H1 (cell line): ENCODE measurements around the gene SMARCD1. TPM values are rescaled to one million over a fixed set of nuclear protein-coding genes. Genes with fewer than 3 reads are reported as not detected.

ENCODE experiments used
- CTCF ChIA-PET: fragments of 300-600 bp; sonication (Branson Sonifier 250); formaldehyde crosslinking; loops from one replicate; lab custom pipeline; 2021; ENCODE audit not compliant: partially characterized antibody; lab: Charles Lee
- POLR2A ChIA-PET: fragments of 300-600 bp; sonication (Branson Sonifier 250); formaldehyde crosslinking; loops from one replicate; lab custom pipeline; 2021; ENCODE audit warnings: inconsistent platforms; ENCODE audit not compliant: partially characterized antibody; lab: Charles Lee
- DNase-seq, 2 experiments: peaks; one replicate each; pipeline versions ENCODE4 v3.0.0 to v3.0.0-alpha.2; 2010 to 2022; ENCODE audit warnings: low spot score in 2 of 2, low read depth in 1 of 2, mixed read lengths in 1 of 2
- FAIRE-seq: peaks from 2 replicates; lab custom pipeline; 2011; peaks lifted over from hg19 to GRCh38; lab: Jason Lieb, UNC
- H2AFZ ChIP-seq: 2 replicates; pipeline ENCODE4 v1.8.1; 2012; ENCODE audit warnings: low read length, inconsistent platforms
- H2AK5ac ChIP-seq: 2 replicates; pipeline ENCODE4 v1.6.1; 2013; ENCODE audit warnings: low read depth, low read length
- H2BK120ac ChIP-seq: replicated peaks from 2 replicates; pipeline ENCODE3; 2013; ENCODE audit warnings: low read depth, low read length, inconsistent platforms
- H2BK12ac ChIP-seq: 2 replicates; pipeline ENCODE4 v1.6.1; 2013; ENCODE audit warnings: low read depth, low read length
- H2BK15ac ChIP-seq: 2 replicates; pipeline ENCODE4 v1.6.1; 2013; ENCODE audit warnings: low read length
- H2BK20ac ChIP-seq: 2 replicates; pipeline ENCODE4 v1.6.1; 2013; ENCODE audit warnings: low read length
- H2BK5ac ChIP-seq: 2 replicates; pipeline ENCODE4 v1.6.1; 2013; ENCODE audit warnings: low read depth, low read length
- H3K14ac ChIP-seq: 2 replicates; pipeline ENCODE4 v1.6.1; 2013; ENCODE audit warnings: inconsistent platforms; ENCODE audit not compliant: insufficient read length
- H3K18ac ChIP-seq: 2 replicates; pipeline ENCODE4 v1.6.1; 2013; ENCODE audit warnings: low read length; ENCODE audit errors: extremely low read depth
- H3K23ac ChIP-seq: 2 replicates; pipeline ENCODE4 v1.6.1; 2013; ENCODE audit warnings: inconsistent platforms; ENCODE audit not compliant: insufficient read length
- H3K23me2 ChIP-seq: 2 replicates; pipeline ENCODE4 v1.6.1; 2013; ENCODE audit warnings: low read depth, low read length
- H3K27ac ChIP-seq: 2 replicates; pipeline ENCODE4 v1.6.1; 2011; ENCODE audit warnings: low read depth, low read length, inconsistent platforms
- H3K27me3 ChIP-seq, 4 experiments: replicated peaks in 1 of 4; 1 replicate in 1 of 4; 2 replicates in 3 of 4; pipeline versions ENCODE4 v1.6.1 to v1.8.1; 2011 to 2013; ENCODE audit warnings: low read length in 3 of 4, mild to moderate bottlenecking in 3 of 4, inconsistent platforms in 2 of 4, mixed read lengths in 2 of 4, moderate library complexity in 1 of 4; ENCODE audit not compliant: control insufficient read depth in 3 of 4, insufficient read depth in 3 of 4; ENCODE audit errors: extremely low read depth in 1 of 4
- H3K36me3 ChIP-seq, 4 experiments: 2 replicates each; pipeline versions ENCODE4 v1.6.1 to v1.8.1; 2011 to 2013; ENCODE audit warnings: mild to moderate bottlenecking in 4 of 4, low read length in 3 of 4, moderate library complexity in 2 of 4, control low read depth in 1 of 4, inconsistent platforms in 1 of 4; ENCODE audit not compliant: insufficient read depth in 4 of 4, control insufficient read depth in 2 of 4
- H3K4ac ChIP-seq: replicated peaks from 2 replicates; pipeline ENCODE3; 2013; ENCODE audit warnings: low read length, low read depth, mixed read lengths, inconsistent platforms; ENCODE audit not compliant: insufficient read length
- H3K4me1 ChIP-seq, 4 experiments: replicated peaks in 1 of 4; 1 replicate in 1 of 4; 2 replicates in 3 of 4; pipeline versions ENCODE4 v1.6.1 to v1.8.1; 2011 to 2013; ENCODE audit warnings: low read length in 3 of 4, inconsistent platforms in 2 of 4, mixed read lengths in 1 of 4; ENCODE audit not compliant: insufficient read depth in 4 of 4, control insufficient read depth in 3 of 4
- H3K4me2 ChIP-seq, 2 experiments: 2 replicates each; pipeline versions ENCODE4 v1.6.1 to v1.8.1; 2011 to 2013; ENCODE audit warnings: low read depth in 2 of 2, low read length in 2 of 2, control low read depth in 1 of 2, inconsistent platforms in 1 of 2, mild to moderate bottlenecking in 1 of 2; ENCODE audit not compliant: insufficient read depth in 1 of 2
- H3K4me3 ChIP-seq, 4 experiments: fragments of 200-600, 300-600 bp in 1 of 4; sonication (generic), shearing (Covaris generic), sonication (Bioruptor Twin) in 1 of 4; 2 replicates each; pipeline versions ENCODE4 v1.5.1 to v1.8.1; 2011 to 2016; ENCODE audit warnings: low read length in 4 of 4, low read depth in 3 of 4, control low read depth in 2 of 4, inconsistent platforms in 2 of 4, mild to moderate bottlenecking in 2 of 4, mixed read lengths in 1 of 4, moderate library complexity in 1 of 4; ENCODE audit not compliant: insufficient read depth in 2 of 4; ENCODE audit errors: extremely low read depth in 1 of 4
- H3K56ac ChIP-seq: replicated peaks from 2 replicates; pipeline ENCODE3; 2013; ENCODE audit warnings: low read depth, mild to moderate bottlenecking, mixed read lengths, low read length, inconsistent platforms; ENCODE audit not compliant: insufficient read length
- H3K79me1 ChIP-seq: 2 replicates; pipeline ENCODE4 v1.6.1; 2013; ENCODE audit warnings: low read depth, low read length, control low read depth
- H3K79me2 ChIP-seq, 2 experiments: 2 replicates each; pipeline versions ENCODE4 v1.6.1 to v1.8.1; 2012 to 2013; ENCODE audit warnings: low read length in 2 of 2, mild to moderate bottlenecking in 2 of 2, inconsistent platforms in 1 of 2; ENCODE audit not compliant: insufficient read depth in 2 of 2, control insufficient read depth in 1 of 2
- H3K9ac ChIP-seq, 4 experiments: replicated peaks in 1 of 4; 1 replicate in 1 of 4; 2 replicates in 3 of 4; pipeline versions ENCODE4 v1.6.1 to v1.8.1; 2011 to 2013; ENCODE audit warnings: low read depth in 3 of 4, low read length in 3 of 4, control low read depth in 2 of 4, mild to moderate bottlenecking in 2 of 4, moderate library complexity in 2 of 4, inconsistent platforms in 1 of 4; ENCODE audit errors: extremely low read depth in 1 of 4
- H3K9me3 ChIP-seq, 2 experiments: 2 replicates each; pipeline versions ENCODE4 v1.6.1 to v1.8.1; 2012 to 2013; ENCODE audit warnings: mild to moderate bottlenecking in 2 of 2, moderate library complexity in 2 of 2, control low read depth in 1 of 2, inconsistent platforms in 1 of 2, low read depth in 1 of 2, low read length in 1 of 2, mixed read lengths in 1 of 2; ENCODE audit not compliant: insufficient read depth in 2 of 2
- H4K20me1 ChIP-seq, 2 experiments: replicated peaks in 1 of 2; 2 replicates each; pipeline versions ENCODE3 to v1.8.1; 2011 to 2013; ENCODE audit warnings: inconsistent platforms in 2 of 2, low read length in 2 of 2, mild to moderate bottlenecking in 1 of 2; ENCODE audit not compliant: insufficient read depth in 2 of 2, control insufficient read depth in 1 of 2
- H4K5ac ChIP-seq: 2 replicates; pipeline ENCODE4 v1.6.1; 2013; ENCODE audit warnings: low read length, low read depth, mixed read lengths, inconsistent platforms; ENCODE audit not compliant: insufficient read length
- H4K8ac ChIP-seq: 2 replicates; pipeline ENCODE4 v1.8.0; 2013; ENCODE audit warnings: mild to moderate bottlenecking, moderate library complexity, low read length, inconsistent platforms; ENCODE audit not compliant: insufficient read depth; ENCODE audit errors: extremely low read depth
- H4K91ac ChIP-seq: replicated peaks from 2 replicates; pipeline ENCODE3; 2013; ENCODE audit warnings: low read length, mixed read lengths, inconsistent platforms; ENCODE audit not compliant: insufficient read length
- BCL11A ChIP-seq, 2 experiments: IDR thresholded peaks; one replicate each; pipeline ENCODE4 v1.6.1; 2011; ENCODE audit warnings: low read depth in 2 of 2, low read length in 2 of 2, mild to moderate bottlenecking in 2 of 2
- EZH2 ChIP-seq: fragments of 200-600 bp; sonication (generic); IDR thresholded peaks from 2 replicates; pipeline ENCODE4 v1.7.1; 2012; ENCODE audit warnings: low read depth, mild to moderate bottlenecking, moderate library complexity, low read length, inconsistent platforms; ENCODE audit not compliant: severe bottlenecking
- GTF2F1 ChIP-seq: IDR thresholded peaks from 2 replicates; pipeline ENCODE4 v1.6.1; 2012; ENCODE audit warnings: low read depth, low read length, improper control_type of control experiment, borderline replicate concordance
- POLR2A ChIP-seq, 2 experiments: IDR thresholded peaks; 1 replicate in 1 of 2; 2 replicates in 1 of 2; pipeline ENCODE4 v1.6.1; 2011; ENCODE audit warnings: low read depth in 2 of 2, low read length in 2 of 2, mild to moderate bottlenecking in 2 of 2; ENCODE audit errors: control extremely low read depth in 1 of 2
- SIN3A ChIP-seq, 2 experiments: IDR thresholded peaks in 1 of 2; conservative IDR thresholded peaks in 1 of 2; 2 replicates each; pipeline ENCODE4 v1.6.1; 2011 to 2012; ENCODE audit warnings: low read length in 2 of 2, improper control_type of control experiment in 1 of 2, low read depth in 1 of 2, mild to moderate bottlenecking in 1 of 2
- SIX5 ChIP-seq: IDR thresholded peaks from 2 replicates; pipeline ENCODE4 v1.6.1; 2011; ENCODE audit warnings: mild to moderate bottlenecking, low read depth, low read length
- TAF1 ChIP-seq: IDR thresholded peaks from 2 replicates; pipeline ENCODE4 v1.6.1; 2011; ENCODE audit warnings: mild to moderate bottlenecking, low read depth, low read length
- WGBS, 2 experiments: shearing (Covaris generic) in 1 of 2; methylation state at CpG; one replicate each; pipeline versions ENCODE4 v1.1.6 to v1.1.7; 2013 to 2015; ENCODE audit warnings: low lambda C conversion rate in 2 of 2, mixed read lengths in 2 of 2, inconsistent platforms in 1 of 2, low coverage in 1 of 2, missing lambda C conversion rate in 1 of 2; ENCODE audit not compliant: insufficient replicate concordance in 2 of 2, insufficient coverage in 1 of 2, insufficient read length in 1 of 2; ENCODE audit errors: extremely low coverage in 1 of 2, missing lambda C conversion rate in 1 of 2; 5-methylcytosine and 5-hydroxymethylcytosine counted together
- polyA plus RNA-seq, 7 experiments: library from polyadenylated mRNA; depleted of rRNA in 3 of 7; stranded (reverse) in 5 of 7; unstranded in 2 of 7; fragments of >200 nt in 5 of 7; fragments of 200-250 nt in 2 of 7; gene quantifications; 1 replicate in 5 of 7; 2 replicates in 1 of 7; 4 replicates in 1 of 7; pipeline versions ENCODE4 v1.2.1 to v1.2.3, GENCODE V29; 2011 to 2013; ENCODE audit warnings: missing spikeins in 2 of 7, mixed read lengths in 2 of 7
- total RNA-seq: library from RNA; stranded (reverse); fragmentation: NEBNext Ultra II Directional; extraction: Animal tissue kit (Norgen Biotek cat#: 25700); gene quantifications from 2 replicates; pipeline ENCODE4 v1.2.1, GENCODE V29; 2021
- TF ChIP-seq, protein P1 (sequence below): IDR thresholded peaks from 2 replicates; pipeline ENCODE4 v1.6.1; 2012; ENCODE audit warnings: inconsistent platforms
- TF ChIP-seq, protein P2 (sequence below): IDR thresholded peaks from 2 replicates; pipeline ENCODE4 v1.6.1; 2011; ENCODE audit warnings: low read depth, mild to moderate bottlenecking, low read length; ENCODE audit not compliant: insufficient read depth

SMARCD1 gene
- total and polyA plus RNA-seq, 2 of the 8 experiments (the other 6 are each of a cell fraction or from before 2014, with no cell fraction given) = 128 to 130 TPM

DNA sequence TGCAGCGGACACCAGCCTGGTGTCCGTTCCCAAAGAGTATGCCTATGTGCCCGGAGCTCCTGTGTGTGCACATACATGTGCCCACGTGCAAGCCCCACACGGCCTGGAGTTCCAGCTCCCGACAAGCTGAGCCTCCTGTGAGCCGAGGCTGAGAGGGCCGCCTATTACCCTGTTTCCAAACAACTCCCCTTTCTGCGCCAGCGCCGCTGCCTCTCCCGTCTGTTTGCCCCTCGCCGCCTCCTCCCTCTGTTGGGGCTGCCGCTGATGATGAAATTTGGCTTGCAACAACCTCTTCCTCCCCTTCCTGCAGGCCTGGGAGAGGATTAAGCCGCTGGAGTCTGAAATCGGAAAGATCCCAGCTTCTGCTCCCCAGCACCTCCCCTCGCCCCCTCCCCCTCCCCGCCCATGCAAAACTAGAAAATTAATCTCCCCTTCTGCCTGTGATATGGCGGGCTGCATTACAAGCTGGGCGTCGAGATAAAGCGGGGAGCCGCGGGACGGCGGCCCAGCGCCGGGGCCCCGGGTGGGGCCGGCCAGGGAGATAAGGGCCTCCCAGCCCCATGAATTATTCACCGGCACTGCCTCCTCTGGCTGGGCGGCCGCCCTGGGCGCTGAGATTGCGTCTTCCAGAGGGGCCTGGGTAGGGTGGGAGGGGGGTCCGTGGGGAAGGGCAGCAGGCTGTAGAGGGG lies 34.6 kb upstream of the SMARCD1 start:
- Histone ChIP-seq H3K4me3 (peak overlapping the region; percentile 14 to 55 (median 29); a peak in 6 of 8 replicates), H3K27ac (no peak overlapping the region), H4K20me1 (no peaks in the 10 kb centered on the region), H2BK12ac (peak overlapping the region; percentile 75), H3K18ac (no peak overlapping the region; the same call in 1 of the 2 replicates), H3K4me2 (peak overlapping the region; percentile 62 to 85), H4K8ac (peak overlapping the region; percentile 45), H3K4me1 (peaks cover 4 to 8% (median 6%) of the 10 kb centered on the region in 4 experiments; a peak in 6 of 7 replicates), H4K5ac (no peak overlapping the region), H3K36me3 (no peaks in the 10 kb centered on the region), H2AFZ (peak overlapping the region; percentile 9), H2BK5ac (0 out of 2 replicates have a peak overlapping the region, but pooled peaks have one; percentile 44), H3K79me2 (no peaks in the 10 kb centered on the region), H3K23ac (no peak overlapping the region), H3K9ac (peak overlapping the region in 1 of 4 experiments; percentile 23; a peak in 2 of 7 replicates), H3K14ac (no peak overlapping the region), H2AK5ac (no peak overlapping the region), H3K27me3 (peaks cover 21 to 58% (median 47%) of the 10 kb centered on the region in 4 experiments), H2BK20ac (no peak overlapping the region), H2BK120ac (no peak overlapping the region), H3K9me3 (no peaks in the 10 kb centered on the region), H3K79me1 (no peaks in the 10 kb centered on the region), H2BK15ac (0 out of 2 replicates have a peak overlapping the region, but pooled peaks have one; percentile 16), H4K91ac (peak overlapping the region; percentile 22), H3K56ac (no peak overlapping the region), H3K23me2 (peaks cover 8% of the 10 kb centered on the region; the same call in 1 of the 2 replicates), H3K4ac (no peak overlapping the region)
- 9% methylated on average over 32 of the region's 37 CpGs; no CpG with 5 or more reads in 1 of the 2 experiments for WGBS, 2 experiments
- DNase-seq = peak in 1 of 2 experiments; percentile 77
- ChIA-PET CTCF (interaction anchor here (0.6 to 10.7 kb wide), 14 partner anchors 12 to 206 kb away, joined by 3 to 257 read pairs (median 4); no protein-coding TSS in a partner anchor), POLR2A (interaction anchor here (0.6 to 1.5 kb wide), 7 partner anchors 9 to 272 kb away, joined by 3 to 5 read pairs (median 3); partner anchors contain the start of genes CERS5, RACGAP1 and SMARCD1)
- FAIRE-seq = no peak
- TF ChIP-seq EZH2 (peak; percentile 10), BCL11A (IDR thresholded peaks at IDR 0.05; ENCODE audit: low read depth in 2 of 2, low read length in 2 of 2) (no peak), TAF1 (peak; percentile 11; the same call in 1 of the 2 replicates), SIX5 (no peak), POLR2A (IDR thresholded peaks at IDR 0.05; ENCODE audit: control extremely low read depth in 1 of 2, low read depth in 2 of 2, low read length in 2 of 2) (0 out of 3 replicates have a peak, but pooled peaks of 1 of the 2 experiments have one; percentile 16), SIN3A (conservative IDR thresholded peaks at IDR 0.05 in 1 of 2, IDR thresholded peaks at IDR 0.05 in 1 of 2; ENCODE audit: low read depth in 1 of 2, low read length in 2 of 2) (0 out of 4 replicates have a peak, but pooled peaks of 1 of the 2 experiments have one; percentile 27), GTF2F1 (no peak)
- TF ChIP-seq, protein P1, sequence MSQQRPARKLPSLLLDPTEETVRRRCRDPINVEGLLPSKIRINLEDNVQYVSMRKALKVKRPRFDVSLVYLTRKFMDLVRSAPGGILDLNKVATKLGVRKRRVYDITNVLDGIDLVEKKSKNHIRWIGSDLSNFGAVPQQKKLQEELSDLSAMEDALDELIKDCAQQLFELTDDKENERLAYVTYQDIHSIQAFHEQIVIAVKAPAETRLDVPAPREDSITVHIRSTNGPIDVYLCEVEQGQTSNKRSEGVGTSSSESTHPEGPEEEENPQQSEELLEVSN = peak; percentile 50
- TF ChIP-seq, protein P2, sequence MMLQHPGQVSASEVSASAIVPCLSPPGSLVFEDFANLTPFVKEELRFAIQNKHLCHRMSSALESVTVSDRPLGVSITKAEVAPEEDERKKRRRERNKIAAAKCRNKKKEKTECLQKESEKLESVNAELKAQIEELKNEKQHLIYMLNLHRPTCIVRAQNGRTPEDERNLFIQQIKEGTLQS = peak; percentile 77
